HG03460 (cell line): Measurements from ENCODE around the gene BTBD18.
"Not testable (repeated sequence)": the region's sequence is repeated elsewhere in the genome, so short reads cannot be mapped to it uniquely, and the experiment has no call there.

Source experiments
- ATAC-seq: cut with Tn5 transposase; IDR thresholded peaks from one replicate; pipeline ENCODE4 v1.9.1; 2021; ENCODE audit not compliant: unreplicated experiment

Gene BTBD18

GRCh38 chr11:57735619-57736298 is 15.9 kb downstream of the BTBD18 start:
- ATAC-seq: no peak

GRCh38 chr11:57732661-57733060 is 19.0 kb downstream of the BTBD18 start:
- ATAC-seq: no peak

GRCh38 chr11:57729479-57729878 is 22.1 kb downstream of the BTBD18 start:
- ATAC-seq: no peak

- no peak for ATAC-seq
Observed at GRCh38 chr11:57728829-57729228, 22.8 kb downstream of the BTBD18 start.

GRCh38 chr11:57727185-57727584 is 24.4 kb downstream of the BTBD18 start:
- ATAC-seq: no peak

GRCh38 chr11:57716726-57717125 is 34.9 kb downstream of the BTBD18 start:
- not testable (repeated sequence) for ATAC-seq

- no peak for ATAC-seq
Observed at GRCh38 chr11:57713835-57714234, 37.8 kb downstream of the BTBD18 start.

GRCh38 chr11:57712256-57713150 is 39.1 kb downstream of the BTBD18 start, which contains the start of gene TMX2:
TSS of gene TMX2 (plus strand) at chr11:57712593. CDS start at chr11:57712619, 26 bp downstream.
- peak; percentile 92 for ATAC-seq

GRCh38 chr11:57711414-57712255 is 40.0 kb downstream of the BTBD18 start, which contains the start of gene MED19:
TSS of gene MED19 (minus strand) at chr11:57712215. CDS start at chr11:57712179, 36 bp downstream.
- ATAC-seq: peak; percentile 46

GRCh38 chr11:57709802-57710367 is 41.7 kb downstream of the BTBD18 start:
- ATAC-seq: no peak

- ATAC-seq: not testable (repeated sequence)
Observed at GRCh38 chr11:57705432-57705831, 46.2 kb downstream of the BTBD18 start.

GRCh38 chr11:57704932-57705331 is 46.7 kb downstream of the BTBD18 start:
- ATAC-seq: no peak

GRCh38 chr11:57703341-57703740 is 48.3 kb downstream of the BTBD18 start:
- ATAC-seq: no peak

GRCh38 chr11:57700425-57700824 is 51.2 kb downstream of the BTBD18 start:
- no peak for ATAC-seq

GRCh38 chr11:57699813-57700212 is 51.8 kb downstream of the BTBD18 start:
- no peak for ATAC-seq

- no peak for ATAC-seq
Observed at GRCh38 chr11:57698843-57699365, 52.7 kb downstream of the BTBD18 start.
